ENCODE results near the gene TLN1. TPM values are rescaled to one million over a fixed set of nuclear protein-coding genes. Genes with fewer than 3 reads are reported as not detected.

The TLN1 gene
- total and polyA plus RNA-seq, 2 of the 4 experiments (the other 2 are of a cell fraction) = 228 to 346 TPM

DNA sequence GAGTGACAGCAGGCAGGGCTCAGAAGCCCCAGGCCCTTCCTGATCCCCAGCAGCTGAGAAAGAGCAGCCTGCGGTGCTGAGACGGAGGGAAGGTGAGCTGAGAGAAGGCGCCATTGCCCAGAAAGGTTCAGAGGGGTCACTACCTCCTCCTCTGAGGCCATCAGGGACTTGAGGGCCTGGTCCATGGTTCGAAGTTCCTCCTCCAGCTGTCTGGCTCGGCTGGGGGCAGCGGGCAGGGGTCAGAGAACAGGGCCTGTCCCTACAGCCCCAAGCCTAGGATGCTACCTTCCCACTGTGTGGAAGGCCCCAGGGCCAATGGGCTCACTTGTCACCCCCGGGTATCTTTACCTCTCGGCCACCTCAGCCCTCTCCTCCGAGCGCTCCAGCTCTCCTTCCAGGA is 47.1 kb downstream of the TLN1 start:
- Histone ChIP-seq H3K18ac (ENCODE audit: low read depth, low read length) (no peak overlapping the region), H3K4me1 (ENCODE audit: control insufficient read depth, insufficient read depth, low read length) (peaks cover 57% of the 10 kb centered on the region), H3K79me1 (ENCODE audit: low read depth in 1 of 2, low read length in 2 of 2) (peaks cover 13 to 88% of the 10 kb centered on the region in 2 experiments), H3K14ac (replicated peaks; ENCODE audit: low read depth, low read length) (peak overlapping the region; percentile 22; the same call in 1 of the 2 replicates), H3K9me3 (ENCODE audit: control insufficient read depth, insufficient read depth, low read length) (no peaks in the 10 kb centered on the region), H2BK20ac (ENCODE audit: low read depth, low read length) (no peak overlapping the region), H3K23ac (ENCODE audit: low read depth, low read length) (no peak overlapping the region; the same call in 1 of the 2 replicates), H3K4me2 (ENCODE audit: low read depth, low read length) (peak overlapping the region; percentile 14; the same call in 1 of the 2 replicates), H4K8ac (ENCODE audit: low read depth in 2 of 2, low read length in 2 of 2) (no peak overlapping the region), H2AK5ac (ENCODE audit: low read depth, low read length) (no peak overlapping the region), H3K4ac (ENCODE audit: low read depth, low read length) (no peak overlapping the region), H2AFZ (replicated peaks; ENCODE audit: low read length, poor library complexity) (no peak overlapping the region), H2BK15ac (ENCODE audit: low read depth, low read length) (no peak overlapping the region), H4K5ac (ENCODE audit: low read depth, low read length) (no peak overlapping the region), H2BK120ac (ENCODE audit: low read depth, low read length) (no peak overlapping the region), H4K91ac (ENCODE audit: insufficient read depth, low read depth, low read length) (no peak overlapping the region), H3K9me1 (ENCODE audit: insufficient read depth, low read length) (peaks cover 51% of the 10 kb centered on the region), H2AK9ac (replicated peaks; ENCODE audit: low read depth, low read length, poor library complexity) (peak overlapping the region; percentile 31), H2BK5ac (ENCODE audit: low read depth, low read length, poor library complexity, severe bottlenecking) (peak overlapping the region; percentile 25), H3K27ac (ENCODE audit: insufficient read depth, low read length) (peak overlapping the region; percentile 11; the same call in 1 of the 2 replicates), H4K20me1 (ENCODE audit: insufficient read depth, low read length) (peaks cover 98% of the 10 kb centered on the region), H3K36me3 (ENCODE audit: control insufficient read depth, insufficient read depth, low read length) (peaks cover 67% of the 10 kb centered on the region), H3K27me3 (ENCODE audit: control insufficient read depth, insufficient read depth, low read length) (no peaks in the 10 kb centered on the region), H3K56ac (ENCODE audit: extremely low read depth, insufficient read depth, low read length) (no peak overlapping the region), H3K4me3 (ENCODE audit: insufficient read depth, low read depth, low read length) (no peak overlapping the region), H3K9ac (ENCODE audit: low read depth, low read length) (peak overlapping the region; percentile 24; the same call in 1 of the 2 replicates)
- ChIA-PET POLR2A (ENCODE audit: unreplicated experiment) (interaction anchor here (2.8 to 3.8 kb wide), 2 partner anchors 15 to 24 kb away, joined by 11 to 14 read pairs; no protein-coding TSS in a partner anchor), CTCF (interaction anchor here (0.5 to 0.6 kb wide), 2 partner anchors 39 to 44 kb away, joined by 3 read pairs; no protein-coding TSS in a partner anchor)
- WGBS, 2 experiments (ENCODE audit: extremely low coverage in 2 of 2, insufficient read length in 1 of 2) = 100% methylated on average over 1 of the region's 10 CpGs; no CpG with 5 or more reads in 1 of the 2 experiments
- no TSS peak for BruUV-seq (replicated peaks)
- DNase-seq (no peak), ATAC-seq (ENCODE audit: low read depth) (no peak)
- TF ChIP-seq SMC3 (IDR thresholded peaks at IDR 0.05; ENCODE audit: low read depth, low read length) (no peak), FOS (IDR thresholded peaks at IDR 0.05; ENCODE audit: low read depth, low read length) (no peak)
- intact Hi-C loops (cut with micrococcal nuclease) (loop anchor here (10.0 kb wide), 1 partner anchor 80 kb away; the partner anchor contains the start of gene TESK1), in situ Hi-C loops (cut with MboI; ENCODE audit: low sequenced_read_pairs) (no loop called here), dilution Hi-C loops (cut with HindIII; ENCODE audit: low sequenced_read_pairs, unreplicated experiment) (no loop called here)
